Cardiac muscle cell (in vitro differentiated cells and primary cell): ENCODE results near the gene RASA3. TPM values are rescaled to one million over a fixed set of nuclear protein-coding genes. Genes with fewer than 3 reads are reported as not detected.
A peak's percentile ranks its signal among the peaks of the same experiment; 100 is the strongest.

ENCODE experiments used
- DNase-seq, 2 donors: peaks; one replicate each; pipeline versions ENCODE4 v3.0.0 to v3.0.0-alpha.2; 2010 to 2017; ENCODE audit warnings: low read depth in 1 of 2, low spot score in 1 of 2
- H3K27ac ChIP-seq: fragments of 200-600 bp; sonication (generic); 2 replicates; pipeline ENCODE4 v1.5.1; 2016
- H3K27me3 ChIP-seq: fragments of 200-600 bp; sonication (generic); 2 replicates; pipeline ENCODE4 v1.6.0; 2016; ENCODE audit warnings: control low read depth
- H3K36me3 ChIP-seq: fragments of 200-600 bp; sonication (generic); 2 replicates; pipeline ENCODE4 v1.5.1; 2016; ENCODE audit warnings: control low read depth
- H3K4me1 ChIP-seq: fragments of 200-600 bp; sonication (generic); 2 replicates; pipeline ENCODE4 v1.8.1; 2017; ENCODE audit warnings: low read depth, mild to moderate bottlenecking, mixed run types
- H3K4me3 ChIP-seq: fragments of 200-600 bp; sonication (generic); 2 replicates; pipeline ENCODE4 v1.5.1; 2016; ENCODE audit warnings: mild to moderate bottlenecking
- H3K9me3 ChIP-seq: fragments of 200-600 bp; sonication (generic); 2 replicates; pipeline ENCODE4 v1.5.1; 2017; ENCODE audit warnings: low read depth, mild to moderate bottlenecking, control low read depth
- polyA plus RNA-seq: library from polyadenylated mRNA; unstranded; fragments of >200 nt; fragmentation: Nextera tagmentation; extraction: Ambion mirVana; gene quantifications from 2 replicates; pipeline ENCODE4 v1.2.1, GENCODE V29; 2016
- total RNA-seq: library from RNA; depleted of rRNA; stranded (reverse); fragments of >200 nt; gene quantifications from 2 replicates; pipeline ENCODE4 v1.2.3, GENCODE V29; 2016
- TF ChIP-seq, protein P1 (sequence below): IDR thresholded peaks from 2 replicates; pipeline ENCODE4 v1.5.1; 2012; ENCODE audit warnings: low read depth, mild to moderate bottlenecking, low read length

RASA3 gene
- total and polyA plus RNA-seq, 2 experiments from 2014 or later = 14.0 to 26.0 TPM

- Histone ChIP-seq H3K4me3 (no peak overlapping the region), H3K27me3 (no peaks in the 10 kb centered on the region), H3K4me1 (no peaks in the 10 kb centered on the region), H3K9me3 (no peaks in the 10 kb centered on the region), H3K36me3 (no peaks in the 10 kb centered on the region), H3K27ac (no peak overlapping the region)
- TF ChIP-seq, protein P1, sequence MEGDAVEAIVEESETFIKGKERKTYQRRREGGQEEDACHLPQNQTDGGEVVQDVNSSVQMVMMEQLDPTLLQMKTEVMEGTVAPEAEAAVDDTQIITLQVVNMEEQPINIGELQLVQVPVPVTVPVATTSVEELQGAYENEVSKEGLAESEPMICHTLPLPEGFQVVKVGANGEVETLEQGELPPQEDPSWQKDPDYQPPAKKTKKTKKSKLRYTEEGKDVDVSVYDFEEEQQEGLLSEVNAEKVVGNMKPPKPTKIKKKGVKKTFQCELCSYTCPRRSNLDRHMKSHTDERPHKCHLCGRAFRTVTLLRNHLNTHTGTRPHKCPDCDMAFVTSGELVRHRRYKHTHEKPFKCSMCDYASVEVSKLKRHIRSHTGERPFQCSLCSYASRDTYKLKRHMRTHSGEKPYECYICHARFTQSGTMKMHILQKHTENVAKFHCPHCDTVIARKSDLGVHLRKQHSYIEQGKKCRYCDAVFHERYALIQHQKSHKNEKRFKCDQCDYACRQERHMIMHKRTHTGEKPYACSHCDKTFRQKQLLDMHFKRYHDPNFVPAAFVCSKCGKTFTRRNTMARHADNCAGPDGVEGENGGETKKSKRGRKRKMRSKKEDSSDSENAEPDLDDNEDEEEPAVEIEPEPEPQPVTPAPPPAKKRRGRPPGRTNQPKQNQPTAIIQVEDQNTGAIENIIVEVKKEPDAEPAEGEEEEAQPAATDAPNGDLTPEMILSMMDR = no peak
- no peak for DNase-seq
These were observed 200.5 kb downstream of the RASA3 start for GRCh38 chr13:113931841-113932459.

GRCh38 chr13:113930671-113931637 is 201.5 kb downstream of the RASA3 start:
- H3K27ac ChIP-seq = no peak overlapping the region
- no peaks in the 10 kb centered on the region for H3K27me3 ChIP-seq
- no peak overlapping the region for H3K4me3 ChIP-seq
- TF ChIP-seq, protein P1 = no peak
- no peak for DNase-seq
- H3K4me1 ChIP-seq = no peaks in the 10 kb centered on the region
- no peaks in the 10 kb centered on the region for H3K9me3 ChIP-seq
- no peaks in the 10 kb centered on the region for H3K36me3 ChIP-seq

DNA sequence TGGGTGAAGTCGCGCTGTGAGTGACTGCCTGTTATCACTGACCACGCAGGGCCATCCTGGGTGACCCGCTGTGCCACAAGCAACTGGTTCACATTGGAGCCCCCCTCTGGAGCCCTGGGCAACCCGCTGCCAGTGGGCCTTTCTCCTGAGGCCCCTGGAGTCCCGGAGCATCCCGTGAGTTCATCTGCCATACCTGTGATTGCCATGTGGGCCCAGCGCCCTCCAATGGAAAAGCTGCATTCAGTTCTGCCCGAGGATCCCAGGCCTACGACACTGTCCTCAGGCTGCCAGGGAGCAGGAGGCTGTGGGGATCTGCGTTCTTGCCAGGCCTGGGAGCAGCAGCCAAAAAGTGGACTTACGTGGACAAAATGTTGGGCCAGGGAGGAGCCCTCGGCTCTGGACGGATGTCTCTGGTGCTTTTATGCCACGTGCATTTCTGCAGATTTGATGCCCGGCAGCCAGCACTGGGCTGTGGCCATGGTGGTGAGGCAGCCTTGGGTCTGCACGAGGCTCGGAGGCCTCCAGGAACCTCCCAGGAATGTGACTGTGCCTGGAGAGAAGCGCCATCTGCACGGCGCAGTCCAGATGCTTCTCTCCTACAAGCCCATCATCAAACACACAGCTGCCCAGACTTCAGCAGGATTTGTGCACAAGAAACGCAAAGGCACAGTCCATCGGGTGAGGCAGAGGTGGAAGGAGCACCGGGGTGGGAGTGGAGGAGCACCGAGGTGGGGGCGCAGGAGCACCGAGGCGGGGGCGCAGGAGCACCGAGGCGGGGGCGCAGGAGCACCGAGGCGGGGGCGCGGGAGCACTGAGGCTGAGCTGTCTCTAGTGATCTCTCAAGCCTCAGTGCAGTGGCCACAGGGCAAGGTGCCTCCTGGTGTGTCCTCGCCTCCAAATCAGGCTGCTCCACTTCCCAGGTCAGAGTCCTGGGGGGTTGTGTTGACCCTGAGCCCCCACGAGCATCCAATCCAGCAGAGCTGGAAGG is 202.5 kb downstream of the RASA3 start:
- no peak for DNase-seq
- Histone ChIP-seq H3K4me3 (no peak overlapping the region), H3K27ac (no peak overlapping the region), H3K9me3 (no peaks in the 10 kb centered on the region), H3K36me3 (no peaks in the 10 kb centered on the region), H3K27me3 (no peaks in the 10 kb centered on the region), H3K4me1 (no peaks in the 10 kb centered on the region)
- TF ChIP-seq, protein P1 = no peak

DNA sequence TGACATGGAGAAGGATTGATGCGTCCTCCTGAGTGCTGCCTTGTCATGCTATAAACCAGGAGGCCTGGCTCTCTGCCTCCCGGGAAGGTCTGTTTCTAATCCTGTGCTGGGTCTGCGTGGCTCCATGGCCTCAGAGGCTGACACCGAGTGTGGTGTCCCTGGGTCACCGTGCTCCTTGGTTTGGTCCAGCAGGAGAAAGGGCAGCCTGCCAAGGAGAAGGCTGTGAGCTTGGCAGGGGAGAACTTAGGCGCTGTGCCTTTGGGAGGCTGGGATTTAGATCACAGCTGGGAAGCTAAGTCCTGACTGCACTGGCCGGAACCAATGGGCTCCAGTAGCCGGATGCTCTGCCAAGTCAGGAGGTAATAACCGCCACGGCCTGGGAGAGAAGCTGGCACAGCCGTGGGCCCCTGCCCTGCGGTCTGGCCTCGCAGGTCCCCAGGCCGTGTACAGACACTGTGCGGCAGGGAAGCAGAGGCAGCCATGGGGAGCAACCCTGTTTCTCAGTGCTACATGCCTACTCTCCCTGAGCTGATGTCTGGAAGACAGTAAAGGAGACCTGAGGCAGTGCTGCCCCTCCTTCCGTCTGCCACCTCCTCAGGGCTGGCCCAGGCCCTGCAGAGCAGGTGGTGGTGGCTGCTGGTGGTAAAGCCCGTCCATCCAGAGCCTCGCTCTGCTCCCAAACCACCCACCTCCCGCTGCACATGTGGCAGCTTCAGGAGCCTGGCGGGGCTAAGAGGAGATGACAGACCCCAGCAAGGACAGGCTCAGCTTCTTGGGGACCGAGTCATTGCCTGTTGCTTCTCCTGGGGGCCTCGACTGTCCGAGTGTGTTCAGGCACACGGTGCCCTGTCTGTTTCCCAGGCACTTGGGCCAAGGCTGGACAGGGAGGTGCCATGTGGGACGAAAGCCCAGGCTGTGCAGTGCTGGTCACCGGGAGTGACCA is 203.5 kb downstream of the RASA3 start:
- Histone ChIP-seq H3K4me3 (no peak overlapping the region), H3K27ac (no peak overlapping the region), H3K4me1 (no peaks in the 10 kb centered on the region), H3K27me3 (no peaks in the 10 kb centered on the region), H3K9me3 (no peaks in the 10 kb centered on the region), H3K36me3 (no peaks in the 10 kb centered on the region)
- TF ChIP-seq, protein P1 = no peak
- DNase-seq = peak in 1 of 2 donors; percentile 91

Other genes starting within 250 kb of the RASA3 start
- gene C13orf46, start 158.5 kb downstream of the RASA3 start, total RNA-seq = 0.04 TPM in 1 of 2 replicates, not detected in the other
- 0.35 TPM in 1 of 2 replicates, not detected in the other for gene C13orf46, start 158.5 kb downstream of the RASA3 start, polyA plus RNA-seq
- not detected in 2 replicates for gene CFAP97D2, start 46.6 kb upstream of the RASA3 start, total RNA-seq
- gene CFAP97D2, start 46.6 kb upstream of the RASA3 start, polyA plus RNA-seq = 0.19 TPM in 1 of 2 replicates, not detected in the other
- 25.8 and 36.8 TPM in 2 replicates for gene CDC16, start 102.3 kb upstream of the RASA3 start, total RNA-seq
- 46.0 and 48.7 TPM in 2 replicates for gene CDC16, start 102.3 kb upstream of the RASA3 start, polyA plus RNA-seq
- gene UPF3A, start 149.0 kb upstream of the RASA3 start, total RNA-seq = 77.9 and 90.9 TPM in 2 replicates
- gene UPF3A, start 149.0 kb upstream of the RASA3 start, polyA plus RNA-seq = 81.3 and 92.9 TPM in 2 replicates
- 16.1 and 20.9 TPM in 2 replicates for gene CHAMP1, start 181.9 kb upstream of the RASA3 start, total RNA-seq
- 12.1 and 24.0 TPM in 2 replicates for gene CHAMP1, start 181.9 kb upstream of the RASA3 start, polyA plus RNA-seq